Osteocyte (in vitro differentiated cells): Measurements from ENCODE around the gene DEPDC1B. TPM values are rescaled to one million over a fixed set of nuclear protein-coding genes. Genes with fewer than 3 reads are reported as not detected.

Experiments used
- DNase-seq: peaks from one replicate; pipeline ENCODE4 v3.0.0; 2021; ENCODE audit warnings: mixed read lengths; ENCODE audit not compliant: unreplicated experiment; ENCODE audit errors: extremely low spot score
- H3K27ac Mint-ChIP-seq: one replicate; pipeline ENCODE4 v1.8.0; 2021; ENCODE audit warnings: mild to moderate bottlenecking, mixed read lengths; ENCODE audit not compliant: unreplicated experiment
- H3K27me3 Mint-ChIP-seq: one replicate; pipeline ENCODE4 v1.8.0; 2021; ENCODE audit warnings: mixed read lengths; ENCODE audit not compliant: unreplicated experiment
- H3K36me3 Mint-ChIP-seq: one replicate; pipeline ENCODE4 v1.8.0; 2021; ENCODE audit warnings: mixed read lengths; ENCODE audit not compliant: unreplicated experiment
- H3K4me1 Mint-ChIP-seq: one replicate; pipeline ENCODE4 v1.8.0; 2021; ENCODE audit warnings: mixed read lengths; ENCODE audit not compliant: unreplicated experiment
- H3K4me3 Mint-ChIP-seq: one replicate; pipeline ENCODE4 v1.8.0; 2021; ENCODE audit warnings: mild to moderate bottlenecking, moderate library complexity, mixed read lengths; ENCODE audit not compliant: unreplicated experiment
- H3K9me3 Mint-ChIP-seq: one replicate; pipeline ENCODE4 v1.8.0; 2021; ENCODE audit warnings: mixed read lengths; ENCODE audit not compliant: unreplicated experiment
- CTCF ChIP-seq: fragments of 200-600 bp; sonication (generic); IDR thresholded peaks from 2 replicates; pipeline ENCODE4 v1.5.0; 2021; ENCODE audit warnings: antibody characterized with exemption, mild to moderate bottlenecking, moderate library complexity
- total RNA-seq: library from RNA; stranded (reverse); gene quantifications from 2 replicates; pipeline ENCODE4 v1.2.1, GENCODE V29; 2021

The DEPDC1B gene
- total RNA-seq, 1 donor from 2014 or later, result 1.7 TPM

- DNase-seq, result no peak
- H3K27ac Mint-ChIP-seq, result no peak overlapping the region
- H3K4me3 Mint-ChIP-seq, result no peak overlapping the region
- peaks cover 2% of the 10 kb centered on the region for H3K36me3 Mint-ChIP-seq
- peaks cover 4% of the 10 kb centered on the region for H3K9me3 Mint-ChIP-seq
- TF ChIP-seq CTCF, result no peak
- no peaks in the 10 kb centered on the region for H3K4me1 Mint-ChIP-seq
- H3K27me3 Mint-ChIP-seq, result no peaks in the 10 kb centered on the region
Measured at GRCh38 chr5:60639544-60639943, 60.4 kb downstream of the DEPDC1B start.

GRCh38 chr5:60638300-60638699 is 61.7 kb downstream of the DEPDC1B start:
- peaks cover 2% of the 10 kb centered on the region for H3K36me3 Mint-ChIP-seq
- no peak for TF ChIP-seq CTCF
- H3K4me1 Mint-ChIP-seq, result peaks cover 7% of the 10 kb centered on the region
- no peak overlapping the region for H3K27ac Mint-ChIP-seq
- H3K9me3 Mint-ChIP-seq, result peaks cover 4% of the 10 kb centered on the region
- no peak overlapping the region for H3K4me3 Mint-ChIP-seq
- no peaks in the 10 kb centered on the region for H3K27me3 Mint-ChIP-seq
- DNase-seq, result no peak

- Mint-ChIP-seq H3K4me3 (no peak overlapping the region), H3K36me3 (peaks cover 2% of the 10 kb centered on the region), H3K4me1 (peaks cover 16% of the 10 kb centered on the region), H3K9me3 (peaks cover 4% of the 10 kb centered on the region), H3K27ac (no peak overlapping the region), H3K27me3 (no peaks in the 10 kb centered on the region)
- TF ChIP-seq CTCF, result no peak
- no peak for DNase-seq
Measured at GRCh38 chr5:60636644-60637043, 63.3 kb downstream of the DEPDC1B start.

GRCh38 chr5:60636001-60636400 is 64.0 kb downstream of the DEPDC1B start:
- no peak for TF ChIP-seq CTCF
- no peak overlapping the region for H3K27ac Mint-ChIP-seq
- H3K36me3 Mint-ChIP-seq, result peaks cover 2% of the 10 kb centered on the region
- H3K4me3 Mint-ChIP-seq, result no peak overlapping the region
- peaks cover 16% of the 10 kb centered on the region for H3K4me1 Mint-ChIP-seq
- no peak for DNase-seq
- no peaks in the 10 kb centered on the region for H3K27me3 Mint-ChIP-seq
- H3K9me3 Mint-ChIP-seq, result peaks cover 4% of the 10 kb centered on the region

GRCh38 chr5:60634051-60634450 is 65.9 kb downstream of the DEPDC1B start:
- peaks cover 4% of the 10 kb centered on the region for H3K9me3 Mint-ChIP-seq
- no peak overlapping the region for H3K27ac Mint-ChIP-seq
- H3K4me1 Mint-ChIP-seq, result peaks cover 16% of the 10 kb centered on the region
- TF ChIP-seq CTCF, result no peak
- H3K4me3 Mint-ChIP-seq, result no peak overlapping the region
- no peak for DNase-seq
- H3K36me3 Mint-ChIP-seq, result peaks cover 2% of the 10 kb centered on the region
- H3K27me3 Mint-ChIP-seq, result no peaks in the 10 kb centered on the region
